HG02938 (cell line): ENCODE measurements around the gene RCOR1.

Source experiments
- ATAC-seq: cut with Tn5 transposase; IDR thresholded peaks from one replicate; pipeline ENCODE4 v1.9.1; 2021; ENCODE audit warnings: mild to moderate bottlenecking, moderate library complexity; ENCODE audit not compliant: unreplicated experiment

RCOR1 gene

DNA sequence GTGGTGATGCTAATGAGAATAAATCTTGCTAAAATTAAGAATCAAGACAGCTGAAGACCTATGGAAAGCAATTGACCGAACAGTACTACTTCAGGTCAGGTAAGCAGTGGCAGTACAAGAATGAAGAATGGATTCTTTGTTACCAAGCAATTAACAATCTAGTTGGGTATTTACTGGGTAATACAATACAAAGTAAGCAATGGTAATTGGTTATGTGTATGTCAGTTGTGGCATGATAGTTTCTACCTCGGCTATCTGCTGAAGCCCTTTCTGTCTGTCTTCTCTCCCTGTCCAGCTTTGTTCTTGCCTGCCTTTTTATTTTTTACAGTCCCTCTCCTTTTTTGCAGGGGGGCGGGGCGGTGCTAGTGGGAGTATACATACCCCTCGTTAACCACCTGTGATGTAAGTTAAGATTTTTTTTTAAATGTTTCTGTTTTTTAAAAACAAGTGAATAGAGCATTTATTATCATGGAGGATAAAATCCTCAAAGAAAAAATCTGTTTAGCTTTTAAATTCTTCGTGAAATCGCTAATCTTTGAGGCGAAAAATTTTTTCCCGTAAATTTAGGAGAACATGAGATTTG, 75.9 kb downstream of the RCOR1 start:
- no peak for ATAC-seq

GRCh38 chr14:102671410-102671809, 79.0 kb downstream of the RCOR1 start:
- ATAC-seq, result no peak

GRCh38 chr14:102672410-102672960, 80.0 kb downstream of the RCOR1 start:
- ATAC-seq, result no peak

- no peak for ATAC-seq
Measured at GRCh38 chr14:102675396-102675795, 82.9 kb downstream of the RCOR1 start.

- ATAC-seq, result no peak
Measured at GRCh38 chr14:102678394-102678793, 85.9 kb downstream of the RCOR1 start.

DNA sequence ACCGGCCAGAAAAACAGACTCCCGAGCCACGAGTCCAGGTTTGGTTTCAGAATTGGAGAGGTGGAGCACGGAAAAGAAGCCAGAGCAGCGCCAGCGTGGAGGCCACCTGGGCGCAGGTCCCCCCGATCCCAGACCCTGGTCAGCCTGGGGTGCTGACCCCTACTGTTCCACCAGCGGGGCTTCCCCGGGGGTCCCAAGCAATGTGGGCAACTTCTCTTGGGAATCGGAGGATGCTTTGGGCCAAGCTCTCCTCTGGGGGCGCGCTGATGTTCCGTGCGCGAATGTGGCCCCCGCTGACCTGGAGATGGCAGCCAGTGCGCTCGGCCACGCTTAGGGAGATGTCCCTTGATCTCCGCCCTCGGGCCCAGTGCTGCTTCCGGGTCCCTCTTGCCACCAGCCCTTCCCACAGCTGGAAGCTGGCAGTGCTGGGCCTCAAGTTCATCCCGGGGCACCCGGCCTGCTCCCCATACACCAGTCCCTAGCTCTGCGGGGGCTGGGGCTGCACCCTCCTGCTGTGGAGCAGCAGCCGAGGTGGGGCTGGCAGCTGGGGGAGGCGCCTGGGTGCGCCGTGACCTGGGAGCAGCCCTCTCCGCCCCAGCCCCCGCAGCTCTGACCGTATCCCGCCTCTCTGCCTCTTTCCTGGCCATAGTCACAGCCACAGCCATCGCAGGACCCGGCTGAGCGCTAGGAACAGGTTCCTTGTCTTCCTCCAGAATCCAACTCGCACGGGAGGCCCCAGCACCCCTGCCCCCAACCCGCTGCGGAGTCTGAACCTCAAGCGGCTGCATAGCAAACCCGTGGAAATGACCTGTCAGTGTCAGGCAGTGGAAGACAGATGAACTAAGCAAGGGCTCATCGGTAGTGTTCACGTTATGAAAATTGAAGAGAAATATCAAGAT, 91.2 kb downstream of the RCOR1 start:
- ATAC-seq, result no peak

DNA sequence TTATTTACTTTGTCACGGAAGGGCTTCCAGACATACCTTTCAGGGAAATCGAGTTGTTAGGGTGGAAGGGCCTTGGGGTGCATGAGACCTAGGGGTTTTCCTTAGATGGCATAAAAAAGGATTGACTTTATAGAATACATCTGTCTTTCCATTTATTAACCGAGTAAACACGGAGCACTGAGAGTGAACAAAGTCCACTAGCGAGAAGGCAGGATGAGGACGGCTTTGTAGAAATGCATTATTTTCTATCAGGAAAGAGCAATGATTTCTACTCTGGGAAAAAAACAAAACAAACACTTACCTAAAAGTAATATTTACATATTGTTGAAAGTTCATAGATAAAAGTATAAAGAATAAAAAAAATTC, 91.8 kb downstream of the RCOR1 start:
- ATAC-seq, result no peak

DNA sequence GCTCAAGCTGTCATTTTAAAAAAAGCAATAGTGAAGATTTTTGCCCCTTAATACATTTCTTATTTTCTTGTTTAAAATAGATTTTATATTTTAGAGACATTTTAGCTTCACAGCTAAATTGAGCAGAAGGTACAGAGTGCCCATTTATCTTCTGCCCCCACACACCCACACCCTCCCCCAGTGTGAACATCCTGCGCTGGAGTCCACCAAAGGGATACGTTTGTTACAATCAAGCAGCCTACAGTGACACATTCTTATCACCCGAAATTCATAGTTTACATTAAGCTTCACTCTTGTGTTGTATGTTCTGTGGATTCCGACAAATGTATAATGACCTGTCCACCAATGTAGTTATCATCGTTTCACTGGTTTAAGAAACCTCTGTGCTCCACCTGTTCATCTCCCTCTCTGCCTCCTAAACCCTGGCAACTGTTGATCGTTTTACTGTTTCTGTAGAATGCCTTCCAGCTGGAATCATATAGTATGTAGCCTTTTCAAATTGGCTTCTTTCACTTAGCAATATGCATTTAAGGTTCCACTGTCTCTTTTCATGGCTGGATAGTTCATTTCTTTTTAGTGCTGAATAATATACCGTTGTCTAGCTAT, 93.8 kb downstream of the RCOR1 start:
- ATAC-seq, result no peak

GRCh38 chr14:102688290-102688689, 95.8 kb downstream of the RCOR1 start:
- ATAC-seq, result no peak

GRCh38 chr14:102690509-102691286, 98.2 kb downstream of the RCOR1 start:
- no peak for ATAC-seq

GRCh38 chr14:102691763-102692162, 99.3 kb downstream of the RCOR1 start:
- no peak for ATAC-seq

GRCh38 chr14:102692334-102692733, 99.9 kb downstream of the RCOR1 start:
- no peak for ATAC-seq

GRCh38 chr14:102693006-102693755, 100.7 kb downstream of the RCOR1 start:
- no peak for ATAC-seq

DNA sequence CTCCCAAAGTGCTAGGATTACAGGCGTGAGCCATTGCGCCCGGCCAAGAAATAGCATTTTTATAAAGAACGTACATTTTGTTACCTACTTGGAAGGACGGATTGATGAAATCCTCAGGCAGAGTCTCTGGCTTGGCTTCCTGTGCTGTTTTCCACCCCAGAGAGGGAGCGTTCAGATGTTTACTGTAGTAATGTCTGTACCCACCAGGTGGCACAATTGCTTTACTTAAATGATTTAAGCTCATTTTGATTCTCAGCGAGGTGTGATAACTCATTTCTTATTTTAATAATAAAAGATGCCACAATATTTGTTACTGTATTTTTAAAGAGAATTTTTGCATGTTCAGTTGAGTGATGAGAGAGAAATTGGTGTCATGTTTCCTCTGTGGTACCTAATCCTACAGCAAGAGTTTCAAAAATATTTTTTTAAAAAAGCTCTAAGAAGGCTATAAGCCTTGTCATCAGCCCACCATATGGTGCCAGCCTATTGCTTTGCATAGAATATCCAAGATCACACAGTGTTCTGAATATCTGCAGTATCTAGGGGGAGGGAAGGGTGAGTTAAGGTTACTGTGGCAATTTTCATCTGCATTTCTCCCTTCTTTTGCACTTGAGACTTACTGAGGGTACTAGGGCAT, 102.2 kb downstream of the RCOR1 start:
- ATAC-seq, result no peak

- ATAC-seq, result no peak
Measured at GRCh38 chr14:102695167-102695555, 102.7 kb downstream of the RCOR1 start.

DNA sequence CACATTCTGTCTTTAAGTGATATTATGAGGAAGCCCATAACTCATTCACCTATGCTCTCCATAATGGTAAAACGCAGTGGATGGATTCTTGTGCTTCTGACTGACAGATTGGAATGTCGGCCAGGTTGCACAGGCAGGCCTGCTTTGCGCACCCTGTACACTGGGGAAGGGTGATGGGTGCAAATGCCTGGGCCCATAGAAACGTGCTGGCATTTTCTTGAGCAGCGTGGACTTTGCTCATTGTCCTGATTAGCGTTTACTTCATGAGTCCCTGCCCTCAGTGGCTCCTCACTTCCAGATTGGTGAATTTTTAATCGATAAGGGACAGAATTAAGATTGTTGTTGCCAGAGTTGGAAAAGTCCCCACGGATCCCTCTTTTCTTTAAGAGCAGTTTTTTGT, 103.9 kb downstream of the RCOR1 start:
- no peak for ATAC-seq

- ATAC-seq, result no peak
Measured at GRCh38 chr14:102696856-102697495, 104.5 kb downstream of the RCOR1 start.

DNA sequence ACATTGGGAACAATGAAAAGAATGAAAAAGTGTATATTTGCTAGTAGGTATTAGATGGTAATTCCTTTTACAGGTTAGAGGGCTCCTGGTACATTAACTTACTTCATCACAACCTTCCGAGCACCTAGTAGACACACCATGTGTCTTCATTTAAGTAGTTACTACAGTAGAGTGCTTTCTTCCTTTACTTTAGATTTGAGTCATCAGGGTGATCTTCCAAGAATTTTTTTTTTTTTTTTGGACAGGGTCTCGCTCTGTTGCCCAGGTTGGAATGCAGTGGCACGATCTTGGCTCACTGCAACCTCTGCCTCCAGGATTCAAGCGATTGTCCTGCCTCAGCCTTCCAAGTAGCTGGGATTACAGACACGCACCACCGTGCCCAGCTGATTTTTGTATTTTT, 105.1 kb downstream of the RCOR1 start:
- ATAC-seq, result no peak

DNA sequence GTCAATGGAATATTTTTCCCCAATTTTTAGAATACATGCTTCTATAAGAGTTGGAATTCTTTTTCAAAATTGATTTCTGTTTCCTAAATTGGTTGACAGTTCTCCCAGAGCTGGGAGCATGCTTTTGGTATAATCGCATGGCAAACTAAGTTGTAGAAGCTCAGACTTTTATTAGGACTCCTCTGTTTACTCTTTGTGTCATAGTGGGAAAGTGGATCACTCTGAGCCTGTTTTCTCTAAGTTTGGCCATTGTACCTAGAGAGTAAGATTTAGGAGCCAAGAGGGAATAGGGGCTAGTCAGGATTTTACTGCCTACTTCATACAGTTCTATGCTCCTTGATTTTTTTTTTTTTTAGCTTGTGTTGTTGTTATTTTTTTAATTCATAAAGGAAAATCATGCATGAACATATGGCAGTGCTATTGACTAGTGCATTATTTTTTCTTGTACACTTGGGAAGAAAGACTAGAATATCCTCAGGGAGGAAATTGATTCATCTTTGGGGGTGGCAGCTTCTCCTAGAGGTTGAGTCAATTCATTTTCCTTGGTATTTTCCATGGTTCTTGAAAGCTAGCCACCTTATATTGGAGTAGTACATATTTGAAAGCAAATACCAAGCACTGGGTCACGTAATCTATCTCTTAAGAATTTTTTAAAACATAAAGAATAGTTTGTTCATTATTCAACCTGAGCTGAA, 107.1 kb downstream of the RCOR1 start:
- no peak for ATAC-seq
